ENCODE measurements around the gene CST4.
"Not testable (repeated sequence)": the region's sequence is repeated elsewhere in the genome, so short reads cannot be mapped to it uniquely, and the experiment has no call there.

The CST4 gene

DNA sequence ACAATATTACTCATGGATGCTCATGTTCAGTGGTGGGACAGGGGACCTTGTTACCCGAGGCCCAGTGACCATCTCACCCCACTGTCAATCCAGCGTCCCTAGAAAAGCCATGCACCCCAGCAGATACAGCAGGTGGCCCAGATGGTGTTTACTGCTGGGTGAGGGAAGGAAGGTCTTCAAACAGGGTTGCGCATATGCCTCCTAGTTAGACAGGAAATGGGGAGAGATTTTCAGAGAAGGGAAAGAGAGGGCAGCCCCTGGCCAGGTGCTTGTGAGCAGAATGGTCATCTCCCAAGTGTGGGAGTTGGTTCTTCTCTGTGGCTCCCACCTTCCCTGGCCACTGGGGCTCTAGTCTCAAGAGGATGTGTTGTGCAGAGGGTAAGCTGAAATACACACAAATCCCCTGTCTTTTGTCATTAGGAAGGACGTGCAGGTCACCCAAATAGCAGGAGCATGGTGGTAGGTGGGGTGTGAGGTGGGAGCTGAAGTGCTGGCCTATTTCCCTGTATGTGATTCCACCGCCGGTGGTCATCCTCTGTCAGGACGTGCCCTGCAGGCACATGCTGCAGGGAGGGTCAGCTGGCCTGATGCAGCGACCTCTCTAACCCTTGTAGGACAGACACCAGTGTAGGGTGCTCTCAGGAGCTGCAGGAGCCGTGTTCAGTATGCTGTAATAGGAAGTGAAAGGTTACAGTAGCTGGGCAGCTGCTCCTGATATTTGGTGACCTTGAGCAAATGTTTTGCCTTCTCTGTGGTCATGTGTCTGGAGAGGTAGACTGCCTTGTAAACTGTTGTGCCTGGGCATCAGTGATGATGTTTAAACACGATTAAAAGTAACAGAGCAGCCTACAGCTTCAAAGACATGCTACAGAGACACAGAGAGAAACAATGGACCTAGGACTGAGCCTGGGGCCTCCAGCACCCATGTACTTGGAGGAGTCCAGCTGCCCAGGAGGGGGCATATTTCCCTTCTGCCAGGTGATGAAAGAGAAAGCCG, 47.9 kb downstream of the CST4 start:
- DNase-seq: no peak

DNA sequence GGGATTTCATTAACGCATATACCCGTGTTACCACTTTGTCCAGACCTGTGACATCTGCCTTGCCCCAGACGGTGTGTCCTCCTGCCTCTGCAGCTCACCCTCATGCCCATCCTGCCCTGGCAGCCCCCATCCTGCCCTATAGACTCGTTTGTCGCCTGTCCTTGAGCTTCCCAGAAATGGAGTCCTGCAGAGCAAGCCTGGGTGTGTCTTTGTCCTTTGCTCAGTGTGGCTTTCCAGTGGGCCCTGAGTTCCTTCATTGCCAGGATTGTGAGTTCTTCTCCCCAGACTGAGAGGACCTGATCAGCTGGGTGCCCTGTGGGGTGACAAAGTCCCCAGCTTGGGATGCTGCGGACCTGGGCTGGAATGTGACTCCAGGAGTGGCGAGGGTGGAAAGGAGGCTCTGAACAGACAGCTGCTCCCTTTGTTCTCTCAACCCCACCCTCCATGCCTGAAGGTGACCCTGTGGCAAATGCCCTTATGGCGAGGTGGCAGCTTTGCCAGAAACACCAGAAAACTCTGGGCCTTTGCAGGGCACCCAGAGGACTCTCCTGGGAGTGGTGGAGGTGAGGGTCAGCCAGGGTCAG, 48.7 kb downstream of the CST4 start:
- no peak for DNase-seq

DNA sequence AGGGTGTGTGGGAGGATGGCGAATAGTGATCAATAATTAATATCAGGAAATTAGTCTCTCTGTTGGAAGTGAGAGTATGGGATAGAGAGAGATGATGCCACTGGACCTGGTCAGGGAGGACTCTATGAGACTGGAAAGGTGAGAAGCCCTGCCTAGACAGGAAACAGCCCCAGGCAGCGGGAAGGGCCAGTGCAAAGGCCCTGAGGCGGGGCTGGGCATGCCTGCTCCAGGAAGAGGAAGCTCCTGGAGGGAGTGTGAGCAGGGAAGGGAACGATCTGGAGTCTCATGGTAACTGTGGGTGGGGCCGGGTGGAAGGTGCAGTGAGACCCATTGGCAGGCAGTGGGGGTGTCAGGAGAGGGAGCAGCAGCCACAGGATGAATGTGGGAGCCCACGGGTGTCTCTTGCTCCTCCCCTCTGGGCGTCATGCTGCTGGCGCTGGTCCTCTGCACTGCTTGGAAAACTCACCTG, 49.3 kb downstream of the CST4 start:
- DNase-seq: no peak

DNA sequence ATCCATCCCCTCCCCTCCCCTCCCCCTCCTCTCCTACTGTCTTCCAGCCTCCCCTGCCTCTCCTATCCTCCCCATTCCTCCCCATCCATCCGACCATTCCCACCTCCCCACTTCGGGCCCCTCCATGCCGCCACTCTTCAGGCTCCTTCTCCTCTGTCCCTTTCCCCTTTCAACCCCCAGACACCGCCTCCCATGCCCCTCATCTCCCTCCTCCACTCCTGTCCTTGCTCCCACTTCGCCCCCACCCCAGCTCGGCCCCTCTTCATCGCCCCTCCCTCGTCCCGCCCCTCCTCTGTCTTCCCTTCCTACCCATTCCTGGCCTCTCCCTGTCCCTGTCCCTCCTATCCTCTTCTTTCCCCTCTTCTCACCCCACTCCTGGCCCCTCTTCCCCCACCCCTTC, 50.5 kb downstream of the CST4 start:
- no peak for DNase-seq

DNA sequence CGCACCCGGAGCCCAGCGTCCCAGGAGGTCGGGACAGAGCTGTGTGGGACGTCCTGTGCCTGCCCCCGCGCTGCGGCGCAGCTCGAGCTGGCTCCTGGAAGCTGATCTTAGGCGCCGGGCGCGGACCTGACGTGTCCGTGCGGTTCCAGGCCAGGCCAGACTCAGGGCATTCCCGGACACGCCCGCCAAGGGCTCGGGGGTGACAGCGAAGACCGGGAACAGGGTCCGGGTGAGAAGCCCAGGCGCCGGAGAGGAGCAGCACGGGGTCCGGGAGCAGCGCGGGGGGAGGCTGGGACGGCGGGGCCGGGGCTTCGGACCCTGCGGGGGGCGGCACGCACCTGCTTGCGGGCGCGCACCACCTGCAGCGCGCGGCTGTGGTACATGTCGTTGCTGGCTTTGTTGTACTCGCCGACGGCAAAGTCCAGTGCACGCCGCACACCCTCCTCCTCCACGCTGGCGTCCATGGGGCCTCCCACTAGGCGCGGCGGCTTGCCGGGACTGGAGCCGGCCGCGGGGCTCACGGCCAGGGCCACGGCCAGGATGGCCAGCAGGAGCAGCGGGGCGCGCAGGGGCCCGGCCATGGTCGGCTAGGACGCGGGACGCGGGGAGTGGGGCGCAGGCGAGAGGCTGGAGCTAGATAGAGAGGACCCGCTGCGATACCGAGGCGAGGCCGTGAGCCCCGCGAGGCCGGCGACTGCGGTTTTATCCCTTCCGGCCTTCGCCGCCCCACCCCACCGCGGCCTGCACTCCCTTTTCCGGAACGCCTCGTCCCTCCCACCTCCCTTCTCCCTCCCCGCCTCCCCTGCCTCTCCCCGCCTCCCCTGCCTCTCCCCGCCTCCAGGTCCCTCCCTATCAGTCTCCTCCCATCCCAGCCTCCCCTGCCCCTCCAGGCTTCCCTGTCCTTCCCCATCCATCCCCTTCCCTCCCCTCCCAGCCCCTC, 51.3 kb downstream of the CST4 start, which contains the start of gene CST3:
Gene CST3, minus strand, starts transcription at position 674 of the 940 bp plus-strand sequence. Its CDS starts 93 bp downstream, at position 581.
- no peak for DNase-seq

DNA sequence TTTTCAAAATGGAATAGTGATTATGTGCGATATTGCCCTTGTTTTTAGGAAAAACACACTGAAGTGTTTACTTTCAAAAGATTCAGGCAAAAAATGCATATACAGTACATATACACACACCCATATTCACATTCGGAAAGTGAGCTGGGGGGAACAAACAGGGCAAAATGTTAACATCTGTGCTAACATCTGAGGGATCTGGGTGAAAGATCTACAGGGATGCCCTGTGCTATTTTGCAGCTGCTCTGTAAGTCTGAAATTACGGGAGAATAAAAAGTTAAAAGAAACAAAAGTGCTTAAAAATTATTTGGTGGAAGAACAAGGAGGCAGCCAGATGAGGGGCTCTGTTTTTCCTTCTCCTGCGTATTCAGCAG, 51.9 kb downstream of the CST4 start:
- no peak for DNase-seq

DNA sequence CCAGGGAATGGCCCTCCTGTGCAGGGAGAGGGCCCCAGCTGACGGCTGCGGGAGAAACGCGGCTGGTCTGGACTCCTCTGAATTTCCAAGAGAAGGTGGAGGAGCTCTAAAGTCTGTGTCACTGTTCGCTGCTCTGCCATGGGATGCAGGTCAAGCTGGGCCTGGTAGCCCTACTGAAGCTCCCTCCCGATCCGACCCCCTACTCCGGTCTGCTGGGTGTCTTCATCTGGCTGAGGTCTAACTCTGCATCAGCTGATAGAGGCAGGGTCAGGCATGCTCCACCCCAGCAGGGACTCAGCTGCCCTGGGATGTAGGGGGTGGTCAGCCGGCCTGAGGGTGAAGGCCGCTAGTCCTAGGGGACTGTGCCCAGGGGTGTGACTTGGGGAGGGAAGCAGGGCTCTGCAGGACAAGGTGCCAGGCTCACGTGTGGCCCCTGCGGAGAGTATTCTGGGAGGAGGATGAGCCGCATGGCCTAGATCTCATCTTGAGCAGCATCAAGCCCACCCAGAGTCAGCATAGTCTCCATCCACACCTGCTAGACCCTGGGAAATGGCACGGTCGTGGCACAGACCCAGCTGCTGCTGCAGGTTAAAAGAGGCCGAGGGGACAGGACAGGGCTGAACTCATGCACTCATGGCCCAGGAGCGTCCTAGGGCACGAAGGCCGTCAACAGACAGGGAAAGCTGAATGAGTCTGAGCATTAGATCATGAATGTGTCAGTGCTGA, 52.5 kb downstream of the CST4 start:
- no peak for DNase-seq

DNA sequence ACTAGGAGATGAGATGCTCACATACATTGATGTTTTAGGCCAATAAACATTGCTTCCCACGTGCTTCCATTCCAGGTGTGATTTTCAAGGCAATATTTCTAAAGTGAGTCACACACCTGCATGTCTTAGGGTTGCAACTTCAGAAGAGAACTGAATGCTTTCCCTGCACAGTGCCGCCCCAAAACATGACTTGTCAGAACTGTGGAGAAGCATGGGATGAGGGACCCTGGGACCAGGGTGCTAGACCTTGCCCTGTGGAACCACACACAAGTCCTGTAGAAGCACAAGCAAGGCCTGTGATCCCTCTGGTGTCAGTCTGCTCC, 53.1 kb downstream of the CST4 start:
- not testable (repeated sequence) for DNase-seq
